ENCODE results near the gene INPP5B.

The INPP5B gene

GRCh38 chr1:37890378-37891014, 56.4 kb downstream of the INPP5B start:
- no peak overlapping the region for H3K4me3 ChIP-seq (ENCODE audit: low read depth, low read length)
- in situ Hi-C loops (cut with HindIII; ENCODE audit: low sequenced_read_pairs) = loop anchor here (5.0 kb wide), 1 partner anchor 33 kb away; the partner anchor contains the start of gene MTF1
- peak; percentile 35 for TF ChIP-seq CTCF (IDR thresholded peaks at IDR 0.05; ENCODE audit: low read depth, low read length, missing control alignments)
- peak; percentile 23 for DNase-seq (ENCODE audit: low read depth)

DNA sequence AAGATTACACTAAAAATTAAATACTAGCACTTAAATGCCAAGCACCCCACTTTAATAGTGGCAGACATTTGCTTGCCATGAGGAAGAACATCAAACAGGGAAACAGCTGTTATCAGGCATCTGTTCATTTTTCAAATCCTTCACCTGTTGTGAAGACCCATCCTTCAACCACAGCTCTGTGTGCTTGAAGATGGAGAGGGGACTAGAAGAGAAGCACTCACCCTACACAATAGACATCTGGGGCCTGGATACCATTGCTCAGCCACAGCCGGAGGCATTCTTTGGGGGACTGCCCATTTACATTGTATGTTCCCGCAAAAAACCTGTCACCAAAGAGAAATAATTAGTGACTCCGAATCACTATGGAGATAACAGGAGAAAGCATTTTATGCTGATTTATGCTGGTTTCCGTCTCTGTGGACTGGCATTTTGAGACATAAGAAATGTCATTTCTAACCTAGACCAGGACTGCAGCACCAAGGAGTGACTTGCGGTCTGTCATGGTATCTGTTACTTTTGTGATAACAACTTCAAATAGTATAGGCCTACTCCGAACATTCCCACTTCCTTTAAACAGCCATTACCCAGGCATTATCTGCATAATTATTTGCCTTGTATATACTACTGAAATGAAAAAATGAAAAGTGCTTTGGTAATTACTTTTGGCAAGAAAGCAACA, 58.7 kb downstream of the INPP5B start:
- in situ Hi-C loops (cut with HindIII; ENCODE audit: low sequenced_read_pairs) = no loop called here
- DNase-seq (ENCODE audit: low read depth) = no peak
- TF ChIP-seq CTCF (IDR thresholded peaks at IDR 0.05; ENCODE audit: low read depth, low read length, missing control alignments) = no peak
- no peak overlapping the region for H3K4me3 ChIP-seq (ENCODE audit: low read depth, low read length)

- no peak for TF ChIP-seq CTCF (IDR thresholded peaks at IDR 0.05; ENCODE audit: low read depth, low read length, missing control alignments)
- in situ Hi-C loops (cut with HindIII; ENCODE audit: low sequenced_read_pairs) = no loop called here
- H3K4me3 ChIP-seq (ENCODE audit: low read depth, low read length) = no peak overlapping the region
- no peak for DNase-seq (ENCODE audit: low read depth)
Measured at GRCh38 chr1:37884145-37884544, 62.7 kb downstream of the INPP5B start.

- no peak overlapping the region for H3K4me3 ChIP-seq (ENCODE audit: low read depth, low read length)
- in situ Hi-C loops (cut with HindIII; ENCODE audit: low sequenced_read_pairs) = no loop called here
- no peak for DNase-seq (ENCODE audit: low read depth)
- TF ChIP-seq CTCF (IDR thresholded peaks at IDR 0.05; ENCODE audit: low read depth, low read length, missing control alignments) = no peak
Measured at GRCh38 chr1:37883671-37884070, 63.2 kb downstream of the INPP5B start.

DNA sequence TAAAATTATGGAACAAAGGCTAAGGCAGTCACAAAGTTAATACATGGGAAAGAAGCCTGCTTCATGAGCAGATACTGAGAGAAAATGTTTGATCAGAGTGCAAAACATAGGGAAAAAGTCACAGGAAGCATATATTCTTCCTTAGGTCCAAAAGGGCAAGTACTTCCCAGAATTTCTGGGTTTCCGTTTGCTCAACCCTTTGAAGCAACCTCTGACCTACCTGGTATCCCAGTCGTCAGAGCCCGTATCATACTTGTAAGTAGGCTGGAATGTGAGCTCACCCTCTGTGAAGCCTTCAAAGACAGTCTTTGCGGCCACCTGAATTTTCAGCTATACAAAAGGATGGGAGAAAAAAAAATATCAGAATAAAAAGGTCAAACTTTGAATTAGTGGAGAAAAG, 67.0 kb downstream of the INPP5B start:
- no peak overlapping the region for H3K4me3 ChIP-seq (ENCODE audit: low read depth, low read length)
- in situ Hi-C loops (cut with HindIII; ENCODE audit: low sequenced_read_pairs) = no loop called here
- DNase-seq (ENCODE audit: low read depth) = no peak
- no peak for TF ChIP-seq CTCF (IDR thresholded peaks at IDR 0.05; ENCODE audit: low read depth, low read length, missing control alignments)

DNA sequence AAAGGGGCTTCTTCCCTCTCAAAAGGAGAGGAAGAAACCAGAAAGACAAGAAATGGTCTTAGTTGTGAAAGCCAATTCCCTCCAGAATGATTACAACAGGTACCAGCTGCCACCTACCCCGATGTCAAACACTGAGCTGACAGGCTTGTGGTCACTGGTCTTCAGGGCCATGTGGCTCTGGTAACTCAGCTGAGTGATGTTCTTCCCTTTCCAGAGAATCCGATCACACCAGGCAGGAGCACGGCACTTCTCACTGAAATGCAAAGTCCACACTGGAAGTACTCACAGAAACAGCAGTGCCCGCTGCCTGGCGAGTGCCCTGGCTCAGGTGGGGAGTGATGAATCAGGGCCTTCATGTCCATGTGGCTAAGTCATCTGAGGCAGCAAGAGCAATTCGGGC, 68.8 kb downstream of the INPP5B start:
- no peak for DNase-seq (ENCODE audit: low read depth)
- in situ Hi-C loops (cut with HindIII; ENCODE audit: low sequenced_read_pairs) = no loop called here
- no peak for TF ChIP-seq CTCF (IDR thresholded peaks at IDR 0.05; ENCODE audit: low read depth, low read length, missing control alignments)
- no peak overlapping the region for H3K4me3 ChIP-seq (ENCODE audit: low read depth, low read length)
